HCT116 (cell line): ENCODE measurements around the gene GPC5. TPM values are rescaled to one million over a fixed set of nuclear protein-coding genes. Genes with fewer than 3 reads are reported as not detected.

Experiments
- ATAC-seq: fragments of 200-7000 bp; cut with Tn5 transposase; 2 replicates; pipeline ENCODE4 v1.9.1; 2020; ENCODE audit warnings: mild to moderate bottlenecking, moderate library complexity
- BruUV-seq: library from RNA; stranded (reverse); fragments of 400-500 nt; replicated peaks from 2 replicates; lab custom pipeline; 2021; lab: Mats Ljungman, UMichigan
- CTCF ChIA-PET: fragments of 300-600 bp; sonication (Branson Sonifier 250); formaldehyde crosslinking; loops from one replicate; lab custom pipeline; 2021; ENCODE audit warnings: antibody characterized with exemption; lab: Charles Lee
- POLR2A ChIA-PET: fragments of 300-600, 350-600 bp; sonication (Branson Sonifier 250); formaldehyde crosslinking; loops from one replicate; lab custom pipeline; 2021; ENCODE audit warnings: antibody characterized with exemption; lab: Charles Lee
- RAD21 ChIA-PET, 2 experiments: fragments of 300-600 bp; sonication (Branson Sonifier 250); formaldehyde crosslinking; loops; one replicate each; lab custom pipeline; 2023; ENCODE audit warnings: low total read pairs in 2 of 2; ENCODE audit not compliant: uncharacterized antibody in 2 of 2, unreplicated experiment in 2 of 2, low non-redundant PET in 1 of 2; lab: Charles Lee
- DNase-seq: peaks from one replicate; pipeline ENCODE4 v3.0.0-alpha.2; 2010; ENCODE audit warnings: low read depth, low spot score
- H2AFZ ChIP-seq: fragments of 200-600 bp; shearing (Covaris generic), sonication (generic); 2 replicates; pipeline ENCODE4 v1.6.1; 2017; ENCODE audit warnings: low read depth, mixed run types, mixed read lengths, antibody characterized with exemption, low read length; ENCODE audit not compliant: poor library complexity, severe bottlenecking
- H3K27ac ChIP-seq: 2 replicates; pipeline ENCODE4 v1.5.1; 2012; ENCODE audit warnings: low read depth, low read length
- H3K27me3 ChIP-seq: fragments of 200-600 bp; sonication (generic); 2 replicates; pipeline ENCODE4 v1.6.1; 2016; ENCODE audit warnings: mixed run types, low read length, mixed read lengths; ENCODE audit not compliant: insufficient read depth
- H3K36me3 ChIP-seq, 2 experiments: fragments of 200-500 bp in 1 of 2; fragments of 200-600 bp in 1 of 2; sonication (Bioruptor generic) in 1 of 2; sonication (generic) in 1 of 2; 2 replicates each; pipeline versions ENCODE4 v1.5.1 to v1.6.1; 2014 to 2016; ENCODE audit warnings: low read length in 2 of 2, inconsistent platforms in 1 of 2, mixed read lengths in 1 of 2, mixed run types in 1 of 2; ENCODE audit not compliant: insufficient read depth in 2 of 2, control insufficient read depth in 1 of 2
- H3K4me1 ChIP-seq, 2 experiments: fragments of 200-600 bp in 1 of 2; sonication (generic) in 1 of 2; 2 replicates each; pipeline versions ENCODE4 v1.5.1 to v1.6.1; 2012 to 2017; ENCODE audit warnings: low read length in 2 of 2, inconsistent platforms in 1 of 2, mild to moderate bottlenecking in 1 of 2, mixed read lengths in 1 of 2, mixed run types in 1 of 2, moderate library complexity in 1 of 2; ENCODE audit not compliant: insufficient read depth in 2 of 2, control insufficient read depth in 1 of 2
- H3K4me2 ChIP-seq: fragments of 200-600 bp; sonication (generic); 2 replicates; pipeline ENCODE4 v1.6.1; 2017; ENCODE audit warnings: mixed run types, low read length, mixed read lengths
- H3K4me3 ChIP-seq, 2 experiments: fragments of 200-600 bp in 1 of 2; sonication (generic) in 1 of 2; replicated peaks in 1 of 2; 2 replicates each; pipeline ENCODE4 v1.5.1; 2011 to 2016; ENCODE audit warnings: low read length in 2 of 2, control low read depth in 1 of 2, low read depth in 1 of 2, mild to moderate bottlenecking in 1 of 2, mixed read lengths in 1 of 2, mixed run types in 1 of 2
- H3K79me2 ChIP-seq: fragments of 200-600 bp; sonication (generic); 2 replicates; pipeline ENCODE4 v1.6.1; 2017; ENCODE audit warnings: mild to moderate bottlenecking, mixed run types, low read length, moderate library complexity, mixed read lengths; ENCODE audit not compliant: insufficient read depth
- H3K9ac ChIP-seq: fragments of 200-600 bp; sonication (generic); 2 replicates; pipeline ENCODE4 v1.6.1; 2016; ENCODE audit warnings: low read length, mixed read lengths
- H3K9me2 ChIP-seq: fragments of 200-600 bp; sonication (generic), shearing (Covaris generic); 2 replicates; pipeline ENCODE4 v1.6.1; 2017; ENCODE audit warnings: mixed run types, mild to moderate bottlenecking, moderate library complexity; ENCODE audit not compliant: insufficient read depth
- H3K9me3 ChIP-seq, 2 experiments: fragments of 200-500 bp in 1 of 2; fragments of 200-600 bp in 1 of 2; sonication (Bioruptor generic) in 1 of 2; sonication (generic) in 1 of 2; 2 replicates each; pipeline ENCODE4 v1.6.1; 2014 to 2017; ENCODE audit warnings: low read length in 2 of 2, mixed read lengths in 2 of 2, inconsistent platforms in 1 of 2, low read depth in 1 of 2, mild to moderate bottlenecking in 1 of 2, mixed run types in 1 of 2, moderate library complexity in 1 of 2; ENCODE audit not compliant: control insufficient read depth in 1 of 2, insufficient read depth in 1 of 2
- H4K20me1 ChIP-seq: fragments of 200-600 bp; sonication (generic), shearing (Covaris generic); 2 replicates; pipeline ENCODE4 v1.6.1; 2017; ENCODE audit warnings: mixed run types, mild to moderate bottlenecking, moderate library complexity; ENCODE audit not compliant: insufficient read depth
- EGR1 ChIP-seq: IDR thresholded peaks from 2 replicates; pipeline ENCODE4 v1.6.1; 2012; ENCODE audit warnings: low read depth
- ELF1 ChIP-seq: IDR thresholded peaks from 2 replicates; pipeline ENCODE4 v1.6.1; 2012; ENCODE audit warnings: low read depth, borderline replicate concordance
- EZH2 ChIP-seq: fragments of 200-600 bp; sonication (generic); IDR thresholded peaks from 2 replicates; pipeline ENCODE4 v1.6.1; 2017; ENCODE audit warnings: antibody characterized with exemption, mixed run types
- EZH2phosphoT487 ChIP-seq: fragments of 200-600 bp; IDR thresholded peaks from 2 replicates; pipeline ENCODE4 v1.6.1; 2018; ENCODE audit warnings: antibody characterized with exemption, borderline replicate concordance
- JUND ChIP-seq: IDR thresholded peaks from 2 replicates; pipeline ENCODE4 v1.6.1; 2012
- POLR2AphosphoS5 ChIP-seq: IDR thresholded peaks from 2 replicates; pipeline ENCODE4 v1.6.1; 2011; ENCODE audit warnings: mild to moderate bottlenecking, low read depth, low read length, moderate library complexity
- RAD21 ChIP-seq: IDR thresholded peaks from 2 replicates; pipeline ENCODE4 v1.6.1; 2012; ENCODE audit warnings: low read depth, mild to moderate bottlenecking
- SIN3A ChIP-seq: IDR thresholded peaks from 2 replicates; pipeline ENCODE4 v1.6.1; 2012; ENCODE audit warnings: low read depth
- TCF7L2 ChIP-seq: IDR thresholded peaks from 2 replicates; pipeline ENCODE4 v1.7.0; 2011; ENCODE audit warnings: borderline replicate concordance, inconsistent platforms; ENCODE audit not compliant: insufficient read depth, insufficient read length; ENCODE audit errors: extremely low read depth
- YY1 ChIP-seq: IDR thresholded peaks from 2 replicates; pipeline ENCODE4 v1.6.1; 2011; ENCODE audit warnings: low read length, low read depth, moderate library complexity, mild to moderate bottlenecking; ENCODE audit not compliant: insufficient replicate concordance; ENCODE audit errors: extremely low read depth
- ZNF274 ChIP-seq: fragments of 200-500 bp; sonication (Bioruptor generic); IDR thresholded peaks from 2 replicates; pipeline ENCODE4 v1.6.1; 2014; ENCODE audit warnings: mild to moderate bottlenecking, low read depth, low read length, inconsistent platforms
- intact Hi-C: fragments of 100-400 bp; cut with micrococcal nuclease; formaldehyde crosslinking; loops from 2 replicates; pipeline ENCODE4 v1.10.0; 2022
- total RNA-seq: library from RNA; stranded (reverse); gene quantifications from one replicate; pipeline ENCODE4 v1.2.1, GENCODE V29; 2021; ENCODE audit not compliant: unreplicated experiment
- TF ChIP-seq, protein P1 (sequence below): IDR thresholded peaks from 2 replicates; pipeline ENCODE4 v1.6.1; 2012
- TF ChIP-seq, protein P2 (sequence below): IDR thresholded peaks from 2 replicates; pipeline ENCODE4 v1.6.1; 2012

The GPC5 gene
- total RNA-seq, 1 experiment from 2014 or later: not detected

DNA sequence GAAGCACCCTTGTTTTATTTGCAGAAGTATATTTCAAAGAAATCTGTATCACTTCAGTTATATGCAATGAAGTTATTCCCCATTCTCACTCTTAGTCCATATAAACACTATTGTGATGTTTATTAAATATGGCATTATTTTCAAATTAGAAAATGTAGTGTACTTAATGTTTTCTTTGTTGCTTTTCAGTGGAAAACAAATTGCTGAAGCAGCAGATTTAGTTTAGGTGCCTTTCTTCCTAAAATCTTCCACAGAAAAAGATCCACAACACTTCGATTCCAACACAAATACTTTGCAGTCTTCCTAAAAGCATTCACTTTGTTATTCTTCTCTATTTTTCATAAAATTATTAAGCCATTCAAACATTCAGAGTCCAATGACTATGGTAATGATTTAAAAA lies 1336.1 kb downstream of the GPC5 start:
- CTCF ChIA-PET: no interaction called here
- H2AFZ ChIP-seq: no peak overlapping the region
- H3K4me2 ChIP-seq: no peak overlapping the region
- RAD21 ChIA-PET: no interaction called here
- DNase-seq: no peak
- no peak for TF ChIP-seq RAD21
- TF ChIP-seq ELF1: no peak
- TF ChIP-seq, protein P1, sequence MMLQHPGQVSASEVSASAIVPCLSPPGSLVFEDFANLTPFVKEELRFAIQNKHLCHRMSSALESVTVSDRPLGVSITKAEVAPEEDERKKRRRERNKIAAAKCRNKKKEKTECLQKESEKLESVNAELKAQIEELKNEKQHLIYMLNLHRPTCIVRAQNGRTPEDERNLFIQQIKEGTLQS: no peak
- no peak for TF ChIP-seq JUND
- no peak for TF ChIP-seq POLR2AphosphoS5
- TF ChIP-seq, protein P2, sequence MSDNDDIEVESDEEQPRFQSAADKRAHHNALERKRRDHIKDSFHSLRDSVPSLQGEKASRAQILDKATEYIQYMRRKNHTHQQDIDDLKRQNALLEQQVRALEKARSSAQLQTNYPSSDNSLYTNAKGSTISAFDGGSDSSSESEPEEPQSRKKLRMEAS: no peak
- no peak for TF ChIP-seq EGR1
- TF ChIP-seq SIN3A: no peak
- TF ChIP-seq YY1: no peak
- no peak for TF ChIP-seq EZH2phosphoT487
- no peak for TF ChIP-seq ZNF274
- no peak for TF ChIP-seq EZH2
- no peak for TF ChIP-seq TCF7L2
- no peaks in the 10 kb centered on the region for H3K79me2 ChIP-seq
- H3K27me3 ChIP-seq: no peaks in the 10 kb centered on the region
- no peak overlapping the region for H3K9ac ChIP-seq
- no peaks in the 10 kb centered on the region for H3K36me3 ChIP-seq
- H4K20me1 ChIP-seq: no peaks in the 10 kb centered on the region
- H3K4me1 ChIP-seq: no peaks in the 10 kb centered on the region
- H3K4me3 ChIP-seq: no peak overlapping the region
- peaks cover 3 to 27% of the 10 kb centered on the region in 2 experiments; a peak in 3 of 4 replicates for H3K9me3 ChIP-seq
- POLR2A ChIA-PET: no interaction called here
- intact Hi-C loops: no loop called here
- no peaks in the 10 kb centered on the region for H3K9me2 ChIP-seq
- no peak for ATAC-seq
- H3K27ac ChIP-seq: no peak overlapping the region
- no TSS peak for BruUV-seq
